ENCODE measurements around the gene SLCO3A1. TPM values are rescaled to one million over a fixed set of nuclear protein-coding genes. Genes with fewer than 3 reads are reported as not detected.
A peak's percentile ranks its signal among the peaks of the same experiment; 100 is the strongest.
"Not testable (repeated sequence)": the region's sequence is repeated elsewhere in the genome, so short reads cannot be mapped to it uniquely, and the experiment has no call there.

Gene SLCO3A1
- total RNA-seq, 1 donor = 8.6 TPM

GRCh38 chr15:91956026-91956723 is 102.7 kb downstream of the SLCO3A1 start:
- TF ChIP-seq CTCF (IDR thresholded peaks at IDR 0.05; ENCODE audit: insufficient read depth, low read depth, low read length) = no peak
- no peak overlapping the region for H3K4me3 ChIP-seq (ENCODE audit: low read depth, low read length)

DNA sequence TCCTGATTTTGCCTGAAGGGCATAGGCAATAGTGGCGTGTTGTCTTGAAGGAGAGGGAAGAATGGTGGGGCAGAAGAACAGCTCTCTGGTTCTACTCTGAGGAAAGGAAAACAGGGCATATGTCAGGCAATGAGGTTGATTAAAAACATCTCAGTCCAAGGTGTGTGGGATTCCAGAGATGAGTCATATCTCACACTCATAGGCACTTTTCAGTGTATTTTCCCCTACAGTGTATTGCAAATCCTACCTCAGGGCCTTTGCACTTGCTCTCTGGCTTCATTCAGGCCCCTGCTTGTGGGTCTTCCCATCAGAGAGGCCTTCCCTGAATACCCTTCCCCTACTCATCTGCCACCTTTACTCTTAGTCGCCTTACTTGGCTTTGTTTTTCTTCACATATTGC is 107.8 kb downstream of the SLCO3A1 start:
- no peak for TF ChIP-seq CTCF (IDR thresholded peaks at IDR 0.05; ENCODE audit: insufficient read depth, low read depth, low read length)
- DNase-seq (ENCODE audit: low read depth) = no peak
- H3K4me3 ChIP-seq (ENCODE audit: low read depth, low read length) = no peak overlapping the region

More at GRCh38 chr15:91956026-91956723, 102.7 kb downstream of the SLCO3A1 start:
- DNase-seq (ENCODE audit: low read depth) = peak; percentile 60

- DNase-seq (ENCODE audit: low read depth); H3K4me3 ChIP-seq (ENCODE audit: low read depth, low read length): not testable (repeated sequence)
Measured at GRCh38 chr15:91963747-91964146, 110.2 kb downstream of the SLCO3A1 start.

DNA sequence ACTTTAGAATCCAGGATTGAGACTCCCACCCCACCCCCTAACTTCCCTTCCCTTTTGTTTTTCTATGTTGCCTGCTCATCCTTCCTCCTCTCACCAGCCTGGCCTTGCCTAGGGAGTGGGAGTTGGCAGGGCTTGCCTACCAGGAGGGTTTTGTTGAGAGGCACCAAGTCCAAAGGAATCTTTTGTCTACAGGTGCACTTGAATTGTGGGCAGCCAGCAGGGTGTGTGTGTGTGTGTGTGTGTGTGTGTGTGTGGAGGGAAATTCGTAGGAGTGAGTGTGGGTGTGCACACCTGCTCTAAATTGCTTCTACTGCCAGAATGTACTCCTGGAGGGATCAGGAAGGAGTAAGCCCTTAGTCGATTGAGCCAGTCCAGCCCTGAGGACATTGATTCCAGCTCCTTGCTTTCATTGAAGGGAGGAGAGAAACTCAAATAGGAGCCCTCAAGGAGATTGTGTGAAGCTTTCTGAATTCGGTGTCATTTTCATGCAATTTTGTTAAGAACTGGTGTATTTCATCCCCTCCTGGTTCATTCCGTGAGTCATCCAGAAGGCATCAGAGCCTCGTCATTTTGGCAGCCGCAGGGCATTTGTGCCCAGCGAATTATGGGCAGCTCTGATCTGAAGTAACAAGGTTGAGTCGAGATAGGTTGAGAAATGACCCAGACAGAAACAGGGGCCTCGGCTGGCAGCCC is 112.1 kb downstream of the SLCO3A1 start:
- no peak for DNase-seq (ENCODE audit: low read depth)
- TF ChIP-seq CTCF (IDR thresholded peaks at IDR 0.05; ENCODE audit: insufficient read depth, low read depth, low read length) = no peak
- no peak overlapping the region for H3K4me3 ChIP-seq (ENCODE audit: low read depth, low read length)

DNA sequence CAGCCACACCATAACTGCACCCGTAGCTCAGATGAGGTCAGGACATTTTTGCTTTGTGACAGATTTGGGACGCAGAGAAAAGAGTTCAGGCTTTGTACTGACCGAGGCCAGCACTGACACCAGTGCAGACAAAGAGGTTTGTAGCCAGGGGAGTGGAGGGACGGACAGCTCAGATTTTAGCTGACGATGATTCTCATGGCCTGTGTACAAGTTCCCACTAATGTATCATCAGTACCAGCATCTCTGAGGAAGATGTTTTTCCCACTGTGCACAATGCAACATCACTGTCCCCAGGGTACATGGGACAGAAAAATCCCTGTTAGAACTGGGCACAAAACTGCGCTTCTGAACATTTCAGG is 112.7 kb downstream of the SLCO3A1 start:
- TF ChIP-seq CTCF (IDR thresholded peaks at IDR 0.05; ENCODE audit: insufficient read depth, low read depth, low read length) = no peak
- DNase-seq (ENCODE audit: low read depth) = no peak
- no peak overlapping the region for H3K4me3 ChIP-seq (ENCODE audit: low read depth, low read length)

DNA sequence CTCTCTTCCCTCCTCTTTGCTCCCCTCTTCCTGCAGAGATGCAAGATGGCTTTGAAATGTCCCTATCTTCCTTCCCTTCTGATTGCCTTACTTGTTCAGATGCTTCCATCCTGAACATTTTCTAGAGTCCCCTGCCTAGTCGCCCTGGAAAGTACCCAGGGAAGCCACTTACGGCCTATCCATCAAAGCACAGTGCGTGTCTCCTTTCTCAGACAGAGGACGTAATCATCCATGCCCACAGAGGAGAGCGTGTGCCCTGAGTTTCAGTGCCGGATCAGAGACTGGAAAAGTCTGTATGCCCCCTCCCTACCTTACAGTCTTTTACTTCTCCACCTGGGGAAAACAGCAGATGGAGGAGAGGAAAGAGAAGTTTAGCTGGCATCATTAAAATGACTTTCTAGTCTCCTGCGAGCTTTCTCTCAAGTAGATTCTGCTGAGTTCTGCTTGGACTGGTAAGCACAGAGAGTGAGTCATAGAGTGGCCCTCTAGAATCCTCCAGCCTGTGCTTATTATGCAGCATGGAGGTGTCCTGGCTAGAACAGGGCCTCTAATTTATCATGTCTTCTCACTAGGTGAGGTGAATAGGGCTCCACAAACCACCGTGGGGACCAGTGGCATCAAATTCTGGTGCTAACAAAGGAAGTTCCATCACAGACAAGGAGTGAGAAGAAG is 114.6 kb downstream of the SLCO3A1 start:
- no peak overlapping the region for H3K4me3 ChIP-seq (ENCODE audit: low read depth, low read length)
- no peak for DNase-seq (ENCODE audit: low read depth)

More for the DNA sequence above, 114.6 kb downstream of the SLCO3A1 start:
- no peak for TF ChIP-seq CTCF (IDR thresholded peaks at IDR 0.05; ENCODE audit: insufficient read depth, low read depth, low read length)

All from fibroblast of villous mesenchyme (primary cell).